ENCODE measurements around the gene PTPN14.

GRCh38 chr1:214470132-214470531, 81.3 kb downstream of the PTPN14 start:
- TF ChIP-seq CTCF (IDR thresholded peaks at IDR 0.05; ENCODE audit: insufficient read depth, low read length) = no peak
- TF ChIP-seq POLR2AphosphoS5 (IDR thresholded peaks at IDR 0.05; ENCODE audit: low read depth) = no peak
